HG02943 (cell line): ENCODE measurements around the gene CD6.
A peak's percentile ranks its signal among the peaks of the same experiment; 100 is the strongest.
"Not testable (repeated sequence)": the region's sequence is repeated elsewhere in the genome, so short reads cannot be mapped to it uniquely, and the experiment has no call there.

Source experiments
- ATAC-seq: cut with Tn5 transposase; IDR thresholded peaks from one replicate; pipeline ENCODE4 v1.9.1; 2021; ENCODE audit warnings: mild to moderate bottlenecking, low read depth, moderate library complexity; ENCODE audit not compliant: unreplicated experiment

The CD6 gene

DNA sequence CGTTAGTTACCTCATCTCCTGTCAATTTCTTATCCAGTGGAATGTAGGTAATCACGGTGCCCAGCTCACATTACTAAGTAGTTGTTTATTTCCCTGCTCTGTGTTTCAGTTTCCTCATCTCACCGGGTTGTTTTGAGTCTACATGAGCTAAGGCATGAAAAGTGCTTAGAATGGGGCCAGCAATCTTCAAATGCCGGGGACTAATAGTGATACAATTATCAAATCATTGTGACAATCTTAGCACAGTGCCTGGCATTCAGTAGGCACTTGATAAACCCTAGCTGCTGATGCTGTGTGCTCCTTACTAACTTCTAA, 77.5 kb downstream of the CD6 start:
- ATAC-seq = no peak

DNA sequence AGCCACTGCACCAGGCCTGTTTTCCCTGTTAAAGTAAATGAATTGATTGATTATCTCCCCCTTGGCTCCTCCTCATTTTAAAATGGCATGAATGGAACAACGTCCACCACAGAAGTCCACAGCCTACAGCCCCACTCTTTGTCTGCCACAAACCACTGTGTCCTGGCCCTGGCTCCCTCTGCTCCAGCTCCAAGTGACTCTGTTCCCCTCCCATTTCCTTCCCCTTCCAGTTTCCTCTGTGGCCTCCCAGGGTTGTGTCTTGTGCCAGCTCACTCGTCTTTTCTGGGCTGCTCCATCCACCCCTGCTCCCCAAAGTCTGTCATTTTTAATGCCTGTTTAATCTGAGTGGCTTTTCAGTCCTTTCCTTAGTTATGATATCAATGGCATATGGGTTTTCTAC, 78.4 kb downstream of the CD6 start:
- no peak for ATAC-seq

DNA sequence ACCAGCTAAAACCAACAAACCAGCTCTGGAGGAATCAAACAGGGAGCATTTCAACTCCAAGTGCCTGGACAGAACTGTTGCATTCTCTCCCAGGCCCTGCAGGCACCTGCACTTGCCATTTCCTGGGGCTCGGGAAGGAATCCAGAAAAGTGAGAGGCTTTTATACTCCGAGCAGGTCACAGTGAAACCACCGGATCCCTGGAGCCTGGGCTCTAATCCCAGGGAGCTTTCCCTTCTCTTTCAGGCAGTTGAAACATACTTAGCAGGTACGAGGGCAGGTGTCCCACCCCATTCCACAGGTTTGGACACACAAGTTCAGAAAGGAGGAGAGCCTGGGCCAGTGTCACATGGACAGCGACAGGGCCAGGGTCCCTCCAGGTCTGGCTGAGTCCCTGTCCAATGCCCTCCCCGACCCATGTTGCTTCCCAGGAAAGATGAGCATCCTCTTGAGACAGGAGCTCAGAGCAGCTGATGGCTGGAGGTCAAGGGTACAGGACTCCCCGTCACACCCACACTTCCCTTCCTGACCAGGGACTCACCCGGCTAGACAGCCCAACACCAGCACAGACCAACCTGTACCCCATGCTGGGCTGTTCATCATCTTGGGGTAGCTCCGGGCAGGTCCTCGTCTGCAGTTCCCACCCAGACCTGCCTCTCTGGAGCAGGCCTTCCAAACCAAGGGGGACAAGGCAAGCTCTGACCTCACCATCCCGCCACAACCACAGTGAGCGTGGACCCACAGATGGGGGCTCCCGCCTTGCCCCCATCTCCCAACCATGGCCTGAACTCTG, 80.9 kb downstream of the CD6 start:
- no peak for ATAC-seq

DNA sequence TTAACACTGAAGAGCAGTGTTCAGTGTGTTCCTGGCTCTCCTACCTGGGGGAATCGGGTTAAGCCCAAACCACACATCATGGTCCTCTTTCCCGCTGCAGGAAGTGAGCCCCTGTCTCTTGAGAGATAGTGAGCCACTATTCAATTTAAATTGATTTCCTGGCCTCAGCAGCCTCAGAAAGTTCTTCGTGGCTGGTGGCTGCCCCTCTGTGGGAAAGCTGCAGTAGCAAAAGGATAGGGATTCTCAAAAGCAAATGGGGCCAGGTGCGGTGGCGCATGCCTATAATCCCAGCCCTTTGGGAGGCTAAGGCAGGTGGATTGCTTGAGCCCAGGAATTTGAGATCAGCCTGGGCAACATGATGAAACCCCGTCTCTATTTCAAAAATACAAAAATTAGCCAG, 81.7 kb downstream of the CD6 start:
- no peak for ATAC-seq

DNA sequence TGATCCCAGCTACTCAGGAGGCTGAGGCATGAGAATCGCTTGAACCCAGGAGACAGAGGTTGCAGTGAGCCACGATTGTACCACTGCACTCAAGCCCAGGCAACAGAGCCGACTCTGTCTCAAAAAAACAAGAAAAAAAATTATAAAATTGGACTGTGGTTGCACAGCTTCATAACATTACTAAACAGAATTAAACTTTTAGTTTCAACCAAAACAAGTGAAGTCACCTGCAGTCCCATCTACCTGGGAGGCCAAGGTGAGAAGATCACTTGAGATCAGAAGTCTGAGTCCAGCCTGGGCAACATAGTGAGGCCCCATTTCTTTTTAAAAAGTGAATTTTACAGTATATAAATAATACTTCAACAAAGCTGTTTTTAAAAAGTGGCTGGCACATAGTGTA, 83.0 kb downstream of the CD6 start:
- no peak for ATAC-seq

DNA sequence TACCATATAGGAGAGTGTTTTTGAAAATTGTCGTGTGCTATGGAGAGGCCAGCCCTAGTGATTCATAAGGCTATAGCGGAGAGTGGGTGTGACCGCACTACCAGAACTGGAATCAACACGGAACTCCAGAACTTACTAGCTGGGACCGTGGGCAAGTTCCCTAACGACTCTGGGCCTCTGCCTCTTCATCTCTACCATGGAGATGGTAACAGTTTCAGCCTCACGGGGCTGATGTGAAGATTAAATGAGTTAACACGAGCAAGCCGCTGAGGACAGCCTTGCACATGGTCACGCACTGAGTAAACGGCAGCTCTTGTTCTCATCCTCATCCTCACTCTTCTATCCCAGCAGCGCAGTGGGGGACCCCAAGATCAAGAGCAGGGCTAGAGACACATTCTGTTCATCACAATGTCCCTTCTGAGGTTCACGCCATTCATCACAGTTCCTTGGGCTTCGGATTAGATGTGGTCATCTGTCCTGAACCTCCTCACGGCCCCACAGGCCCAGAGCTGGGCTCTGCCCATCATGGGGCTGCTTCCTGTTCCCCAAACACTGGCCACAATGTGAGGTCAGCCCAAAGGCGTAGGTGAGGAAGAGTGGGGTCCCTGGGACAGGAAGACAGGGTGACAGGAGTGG, 83.6 kb downstream of the CD6 start:
- no peak for ATAC-seq

DNA sequence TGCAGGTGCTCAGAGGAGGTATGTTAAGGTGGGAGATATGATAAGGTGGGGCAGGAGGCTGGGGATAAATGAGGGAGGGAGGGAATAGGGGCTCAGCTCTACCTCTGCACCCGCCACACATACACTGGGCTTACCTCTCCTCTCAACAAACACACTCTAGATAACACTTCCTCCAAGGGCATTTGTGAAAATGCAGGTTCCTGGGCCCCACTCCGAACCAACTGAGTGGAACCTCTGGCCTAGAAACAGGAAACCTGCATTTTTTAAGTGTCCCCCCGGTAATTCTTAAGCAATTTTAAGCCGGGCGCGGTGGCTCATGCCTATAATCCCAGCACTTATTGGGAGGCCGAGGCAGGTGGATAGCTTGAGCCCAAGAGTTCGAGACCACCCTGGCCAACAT, 84.3 kb downstream of the CD6 start:
- ATAC-seq = no peak

DNA sequence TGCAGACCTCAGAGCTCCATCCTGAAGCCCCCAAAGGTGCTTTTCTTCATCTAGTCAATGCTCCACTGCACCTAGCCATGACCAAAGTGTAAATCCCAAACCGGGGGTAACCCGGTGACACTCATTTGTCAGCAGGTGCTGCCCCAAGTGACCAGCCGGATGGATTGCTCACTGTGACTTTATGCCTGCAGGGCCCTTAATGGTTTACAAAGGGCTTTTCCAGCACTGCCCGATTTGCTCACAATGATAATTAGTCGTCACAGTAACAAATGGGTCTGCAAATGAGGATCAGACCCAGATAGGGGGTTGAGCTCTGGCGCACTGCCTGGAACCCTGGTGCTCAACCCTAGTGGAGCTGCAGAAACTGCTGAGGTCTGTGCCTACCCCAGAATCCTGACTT, 85.1 kb downstream of the CD6 start:
- ATAC-seq = no peak

DNA sequence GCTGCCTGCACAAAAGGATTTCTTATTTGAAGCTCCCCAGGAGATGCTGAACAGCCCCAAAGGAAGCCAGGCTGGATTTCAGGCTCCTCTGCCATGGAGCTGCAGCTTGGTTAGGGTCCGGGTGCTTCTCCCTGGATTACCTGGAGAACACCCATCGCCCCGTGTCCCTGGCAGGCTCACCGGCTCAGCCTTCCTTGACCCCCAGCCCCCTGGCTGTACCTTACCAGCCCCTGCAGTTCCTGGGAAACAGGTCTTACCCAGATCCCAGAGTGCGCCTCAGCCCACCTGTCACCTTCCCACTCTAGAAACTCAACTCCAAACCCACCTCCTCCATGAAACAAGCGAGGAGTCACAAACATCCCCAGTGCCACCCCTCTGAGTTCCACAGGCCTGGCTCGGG, 85.5 kb downstream of the CD6 start:
- ATAC-seq = no peak

DNA sequence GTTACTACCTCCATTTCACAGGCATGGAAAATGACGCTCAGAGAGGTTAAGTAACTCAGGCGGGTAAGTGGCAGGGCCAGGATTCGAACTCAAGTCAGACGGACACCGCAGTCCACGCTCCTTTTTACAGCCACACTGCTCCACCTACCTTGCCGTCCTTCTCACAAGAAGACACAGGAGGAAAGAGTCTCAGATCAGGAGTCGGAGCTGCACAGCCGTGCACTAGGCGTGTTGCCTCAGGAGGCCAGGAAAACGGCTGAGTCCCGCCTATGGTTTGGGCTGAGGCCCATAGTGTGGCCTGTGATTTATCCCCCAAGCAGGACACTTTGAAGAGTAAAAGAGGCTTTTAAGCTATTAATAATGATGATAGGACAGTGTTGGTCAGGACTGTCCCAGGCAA, 86.1 kb downstream of the CD6 start:
- no peak for ATAC-seq

DNA sequence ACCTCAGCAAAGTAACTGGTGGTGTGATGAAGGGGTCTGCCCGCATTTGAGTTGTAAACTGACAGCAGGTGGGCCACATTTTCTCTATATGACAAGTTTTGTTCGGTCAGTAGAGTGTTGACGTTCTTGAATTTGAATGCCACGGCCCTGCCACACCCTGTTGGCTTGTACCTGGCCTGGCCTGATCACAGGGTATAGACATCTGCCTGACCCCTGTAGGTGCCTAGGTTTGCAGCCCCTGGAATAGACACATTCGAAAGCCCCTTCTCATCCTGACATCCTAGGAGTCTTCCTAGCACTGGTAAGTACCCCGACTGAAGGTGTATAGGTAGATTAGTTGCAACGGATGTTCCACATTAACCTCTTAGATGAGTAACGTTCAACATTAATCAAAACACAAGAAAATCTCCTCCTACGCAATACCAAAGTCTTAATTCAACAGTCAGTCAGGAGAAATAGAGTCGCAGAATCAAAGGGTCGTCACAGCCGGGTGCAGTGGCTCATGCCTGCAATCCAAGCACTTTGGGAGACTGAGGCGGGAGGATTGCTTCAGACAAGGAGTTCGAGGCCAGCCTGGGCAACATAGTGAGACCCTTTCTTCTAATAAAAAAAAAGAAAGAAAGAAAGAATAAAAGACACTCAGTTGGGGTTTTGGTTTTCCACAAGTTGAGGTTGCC, 87.2 kb downstream of the CD6 start:
- ATAC-seq = no peak

DNA sequence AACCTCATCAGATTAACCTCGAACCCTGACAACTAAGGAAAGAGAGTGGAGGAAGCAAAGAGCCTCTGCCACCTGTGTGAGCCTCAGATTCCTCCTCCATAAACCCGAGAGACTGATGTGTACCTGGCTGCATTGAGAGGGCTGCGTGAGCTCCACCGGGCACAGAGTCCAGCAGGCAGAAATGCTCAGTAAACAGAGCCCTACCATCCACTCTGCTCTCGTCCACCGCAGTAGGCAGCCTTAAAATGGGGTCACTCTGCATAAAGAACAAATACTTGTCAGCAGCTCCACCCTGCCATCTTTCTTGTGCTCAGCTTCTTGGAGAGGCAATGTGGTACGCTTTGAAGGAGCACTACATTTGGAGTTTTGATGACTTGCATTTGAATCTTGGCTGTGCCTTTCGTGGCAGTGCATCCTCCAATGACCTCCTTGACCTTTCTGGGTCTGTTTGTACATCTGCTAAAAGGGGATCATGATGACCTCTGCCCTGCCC, 87.8 kb downstream of the CD6 start:
- ATAC-seq = no peak

DNA sequence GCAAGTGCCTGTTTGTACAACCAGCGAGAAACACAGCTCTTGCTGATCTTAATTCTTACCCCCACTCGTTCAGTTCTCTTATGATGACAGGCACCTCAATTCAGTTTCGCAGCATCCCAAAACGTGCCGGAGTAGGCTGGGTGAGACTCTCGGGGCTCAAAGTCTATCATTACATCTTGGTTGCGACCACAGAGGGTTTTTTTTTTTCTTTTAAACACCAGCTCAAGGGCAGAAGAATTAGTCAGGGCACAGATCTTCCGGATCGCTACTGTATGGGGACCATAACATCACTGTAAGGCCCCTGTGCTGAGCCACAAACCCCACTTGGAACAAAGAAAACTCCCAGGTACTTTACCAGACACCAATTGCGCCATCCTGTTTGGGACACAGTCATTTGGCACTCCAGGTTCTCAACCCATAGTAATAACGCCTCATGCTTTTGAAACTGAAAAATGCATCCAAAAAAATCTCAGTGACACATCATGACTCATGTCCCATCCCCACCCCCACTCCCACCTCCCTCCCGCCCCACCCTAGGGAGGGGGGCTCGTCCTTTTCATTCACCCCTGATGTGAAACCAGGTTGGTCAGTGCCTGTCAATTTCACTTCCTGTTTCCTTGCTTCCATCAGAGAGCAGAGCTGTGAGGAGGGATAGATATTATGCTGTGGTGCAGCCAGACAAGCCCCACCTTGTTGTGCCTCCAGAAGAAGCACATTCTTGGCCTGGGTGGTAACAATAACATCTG, 89.8 kb downstream of the CD6 start:
- ATAC-seq = peak; percentile 65

DNA sequence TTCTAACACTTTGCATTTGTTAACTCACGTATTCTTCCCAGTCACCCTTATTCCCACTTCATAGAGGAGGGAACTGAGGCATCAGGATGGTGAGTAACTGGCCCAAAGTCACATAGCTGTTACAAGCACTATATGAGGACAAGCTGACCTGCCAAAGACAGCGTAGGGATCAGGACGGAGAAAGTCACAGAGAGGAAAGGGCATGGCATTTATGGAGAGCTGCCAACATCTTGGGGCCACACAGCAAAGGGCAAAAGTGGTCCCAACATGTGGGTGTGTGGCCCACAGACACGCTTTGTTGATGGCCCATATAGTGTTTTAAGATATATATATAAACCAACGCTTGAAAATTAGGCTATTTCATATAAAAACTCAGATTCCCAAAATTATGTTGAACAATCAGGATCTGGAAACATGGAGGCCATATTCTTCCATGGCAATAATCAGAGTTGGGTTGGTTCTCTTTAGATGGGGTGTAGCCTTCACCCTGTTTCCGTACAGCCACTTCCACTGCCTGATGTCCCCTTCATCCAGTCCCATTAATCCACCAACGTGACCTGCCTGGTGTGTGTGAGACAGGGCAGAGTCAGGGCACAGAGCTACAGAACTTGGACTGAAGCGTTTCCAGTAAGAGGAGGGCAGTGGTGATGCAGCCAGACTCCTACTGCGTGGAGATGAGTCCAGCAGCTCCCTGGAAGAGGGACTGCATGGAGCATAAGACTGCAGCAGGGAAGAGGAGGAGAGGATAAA, 90.9 kb downstream of the CD6 start:
- ATAC-seq = no peak

DNA sequence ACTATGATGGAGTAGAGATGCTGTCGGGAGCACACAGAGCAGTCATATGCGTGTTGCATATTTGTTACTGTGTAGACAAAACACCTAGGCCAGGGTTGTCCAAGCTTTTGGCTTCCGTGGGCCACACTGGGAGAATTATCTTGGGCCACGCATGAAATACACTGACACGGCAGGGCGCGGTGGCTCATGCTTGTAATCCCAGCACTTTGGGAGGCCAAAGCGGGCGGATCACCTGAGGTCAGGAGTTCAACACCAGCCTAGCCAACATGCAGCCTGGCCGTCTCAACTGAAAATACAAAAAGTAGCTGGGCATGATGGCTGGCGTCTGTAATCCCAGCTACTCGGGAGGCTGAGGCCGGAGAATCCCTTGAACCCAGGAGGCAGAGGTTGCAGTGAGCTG, 93.8 kb downstream of the CD6 start:
- not testable (repeated sequence) for ATAC-seq

DNA sequence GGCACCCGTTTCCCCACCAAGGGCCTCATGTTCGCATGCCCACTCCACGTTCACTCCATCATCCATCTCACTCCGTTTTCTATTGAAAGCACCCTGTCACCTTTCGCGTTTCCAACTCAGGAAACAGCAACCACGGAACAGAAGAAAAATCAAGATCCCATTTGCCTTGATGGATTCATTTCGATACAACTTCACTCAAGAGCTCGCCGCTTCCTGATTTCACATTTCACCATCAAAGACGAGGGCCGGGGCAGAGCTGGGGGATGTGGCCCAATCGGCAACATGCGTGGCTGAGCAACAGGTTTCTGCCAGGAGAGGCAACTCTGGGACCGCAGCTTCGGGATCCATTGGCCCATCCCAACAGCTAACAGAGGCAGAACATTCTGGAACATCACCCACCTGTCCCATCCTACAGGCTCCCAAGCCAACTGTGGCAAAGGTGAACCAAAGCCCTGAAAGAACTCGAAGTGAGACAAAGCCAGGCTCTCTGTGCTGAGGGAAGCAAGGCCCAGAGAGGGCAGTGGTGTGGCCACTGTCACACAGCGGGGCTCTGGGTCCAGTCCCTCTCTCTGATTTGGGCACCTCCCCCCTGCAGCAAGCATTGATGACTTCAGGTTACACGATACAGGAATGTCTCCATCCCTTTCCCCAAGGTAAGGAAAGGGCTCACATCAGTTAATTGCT, 94.6 kb downstream of the CD6 start:
- ATAC-seq = no peak

DNA sequence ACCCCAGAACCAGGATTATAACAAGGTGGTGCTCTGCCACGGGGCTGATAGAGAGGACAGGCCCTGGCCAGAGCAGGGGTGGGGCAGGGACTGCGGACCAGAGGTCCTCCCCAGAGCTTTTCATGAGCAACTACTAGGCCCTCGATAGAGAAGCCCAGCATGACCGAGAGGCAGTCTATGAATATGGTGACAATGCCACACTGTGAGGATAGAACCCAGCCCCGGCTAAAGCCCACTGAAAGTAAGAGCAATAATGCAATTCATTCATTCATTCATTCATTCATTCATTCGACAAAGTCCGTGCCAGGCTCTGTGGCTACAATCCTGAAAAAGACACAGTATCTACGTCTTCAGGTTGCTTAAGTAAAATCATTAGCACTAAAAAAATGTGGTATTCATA, 95.2 kb downstream of the CD6 start:
- ATAC-seq = no peak

DNA sequence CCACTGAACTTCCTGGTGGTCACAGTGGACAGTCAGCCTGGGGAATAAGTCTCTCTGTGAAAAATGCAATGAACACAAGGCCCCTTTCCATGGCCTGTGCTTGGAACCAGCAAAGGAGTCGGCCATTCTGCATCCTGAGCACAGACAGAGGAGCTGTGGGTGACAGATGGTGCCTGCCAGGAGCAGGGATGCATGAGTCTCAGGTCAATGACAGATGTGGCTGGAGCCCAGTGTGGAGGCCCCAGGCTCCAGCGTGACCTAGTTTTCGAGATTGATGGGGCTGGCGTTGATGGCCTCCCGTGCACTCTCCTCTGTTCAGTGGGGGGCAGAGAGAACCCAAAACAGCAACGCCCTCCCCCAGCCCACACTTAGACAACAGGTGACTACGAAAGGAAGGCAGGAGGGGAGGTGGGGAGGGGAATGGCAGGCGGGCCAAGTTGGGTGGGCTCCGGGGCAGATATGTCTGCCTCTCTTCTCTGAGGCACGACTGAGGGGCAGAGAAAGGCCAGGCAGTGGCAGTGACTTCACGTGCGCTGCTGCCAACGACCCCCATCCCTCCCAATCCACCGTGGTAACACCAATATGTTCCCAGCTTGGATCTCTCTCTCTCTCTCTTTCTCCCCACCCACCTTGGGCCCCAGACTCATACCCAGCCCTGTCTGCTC, 96.4 kb downstream of the CD6 start:
- ATAC-seq = no peak

DNA sequence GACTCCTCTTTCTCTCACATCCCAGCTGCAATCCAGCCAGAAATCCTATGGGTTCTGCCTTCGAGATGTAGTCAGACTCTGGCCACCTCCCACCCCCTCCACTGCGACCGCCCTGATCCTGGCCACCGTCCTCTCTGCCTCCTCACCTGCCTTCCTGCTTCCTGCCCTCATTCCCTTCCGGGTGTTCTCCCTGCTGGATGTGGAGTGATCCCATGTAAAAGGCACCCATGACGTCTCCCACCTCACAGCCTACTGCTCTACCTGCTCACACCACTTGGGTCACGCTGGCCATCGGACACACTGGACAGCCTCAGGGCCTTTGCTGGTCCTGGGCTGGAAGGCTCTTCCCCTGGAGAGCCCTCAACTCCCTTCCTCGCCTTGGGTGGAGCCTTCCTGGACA, 97.1 kb downstream of the CD6 start:
- ATAC-seq = no peak
